ENCODE results near the gene ATG16L2.
"Not testable (repeated sequence)": the region's sequence is repeated elsewhere in the genome, so short reads cannot be mapped to it uniquely, and the experiment has no call there.

Gene ATG16L2

DNA sequence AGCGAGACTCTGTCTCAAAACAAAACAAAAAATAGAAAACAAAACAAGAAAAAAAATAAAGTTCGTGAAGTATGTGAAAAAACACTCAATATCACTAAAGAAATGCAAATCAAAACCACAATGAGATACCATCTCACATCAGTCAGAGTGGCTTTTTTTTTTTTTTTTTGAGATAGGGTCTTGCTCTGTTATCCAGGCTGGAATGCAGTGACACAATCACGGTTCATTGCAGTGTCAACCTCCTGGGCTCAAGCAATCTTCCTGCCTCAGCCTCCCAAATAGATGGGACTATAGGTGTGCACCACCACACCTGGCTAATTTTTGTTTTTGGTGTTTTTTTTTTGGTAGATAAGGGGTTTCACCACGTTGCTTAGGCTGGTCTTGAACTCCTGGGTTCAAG lies 37.5 kb downstream of the ATG16L2 start:
- Histone ChIP-seq H3K27ac (ENCODE audit: low read length, poor library complexity, severe bottlenecking) (no peak overlapping the region), H3K79me1 (replicated peaks; ENCODE audit: low read length, poor library complexity, severe bottlenecking) (peaks cover 10% of the 10 kb centered on the region), H3K9ac (ENCODE audit: low read length) (no peak overlapping the region), H2BK5ac (ENCODE audit: low read depth, low read length, poor library complexity, severe bottlenecking) (no peak overlapping the region), H2BK12ac (ENCODE audit: low read length in 2 of 2) (no peak overlapping the region), H3K27me3 (ENCODE audit: control insufficient read depth in 1 of 2, insufficient read depth in 1 of 2, low read length in 2 of 2) (no peaks in the 10 kb centered on the region), H3K4ac (ENCODE audit: low read depth in 1 of 2, low read length in 2 of 2) (no peak overlapping the region), H3K18ac (ENCODE audit: low read depth in 1 of 2, low read length in 2 of 2) (no peak overlapping the region), H4K8ac (ENCODE audit: low read length) (no peak overlapping the region), H2BK15ac (ENCODE audit: low read depth, poor library complexity, severe bottlenecking) (no peak overlapping the region), H3K9me3 (ENCODE audit: control insufficient read depth, low read length) (no peaks in the 10 kb centered on the region), H3K4me2 (ENCODE audit: low read length, poor library complexity, severe bottlenecking) (no peak overlapping the region), H3K4me1 (ENCODE audit: control insufficient read depth, insufficient read depth, low read depth, low read length) (no peaks in the 10 kb centered on the region), H2AK5ac (ENCODE audit: low read length, severe bottlenecking) (no peak overlapping the region), H3K4me3 (ENCODE audit: insufficient read depth in 1 of 2, low read depth in 1 of 2, low read length in 2 of 2) (no peak overlapping the region), H3K36me3 (ENCODE audit: control insufficient read depth in 1 of 2, insufficient read depth in 2 of 2, low read depth in 1 of 2, low read length in 2 of 2) (peaks cover 0 to 6% of the 10 kb centered on the region in 2 experiments), H2BK120ac (ENCODE audit: low read depth, low read length) (no peak overlapping the region), H2AFZ (ENCODE audit: low read depth, low read length) (no peak overlapping the region), H3K23ac (ENCODE audit: low read length in 2 of 2) (no peak overlapping the region), H4K91ac (ENCODE audit: low read length) (no peak overlapping the region), H3K14ac (ENCODE audit: low read length in 2 of 2) (no peak overlapping the region)
- DNase-seq, result no peak
- WGBS, result 79% methylated on average over 2 of the region's 4 CpGs

DNA sequence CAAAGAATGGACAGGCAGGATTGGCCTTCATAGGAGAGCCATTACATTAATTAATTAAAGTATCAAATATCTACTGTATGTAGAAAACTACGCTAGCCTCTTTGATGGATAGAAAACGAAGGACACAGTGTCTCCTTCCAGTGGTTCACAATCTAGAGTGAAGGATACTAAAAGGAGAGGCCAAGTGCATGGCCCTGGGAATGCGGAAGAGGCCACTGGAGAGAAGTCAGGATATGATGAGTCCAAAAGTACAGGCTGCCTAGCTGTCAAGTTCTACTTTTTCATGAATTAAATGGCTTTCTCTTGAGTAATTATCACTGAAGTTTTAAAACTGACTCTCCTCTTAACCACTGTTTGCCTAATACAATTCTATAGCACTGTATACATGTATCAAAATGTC lies 41.9 kb downstream of the ATG16L2 start:
- H4K91ac ChIP-seq (ENCODE audit: low read length), result no peak overlapping the region
- H3K27me3 ChIP-seq (ENCODE audit: control insufficient read depth in 1 of 2, insufficient read depth in 1 of 2, low read length in 2 of 2), result no peaks in the 10 kb centered on the region
- no peak overlapping the region for H2BK15ac ChIP-seq (ENCODE audit: low read depth, poor library complexity, severe bottlenecking)
- no peak overlapping the region for H3K4me2 ChIP-seq (ENCODE audit: low read length, poor library complexity, severe bottlenecking)
- H3K79me1 ChIP-seq (replicated peaks; ENCODE audit: low read length, poor library complexity, severe bottlenecking), result peaks cover 9% of the 10 kb centered on the region
- H3K9me3 ChIP-seq (ENCODE audit: control insufficient read depth, low read length), result no peaks in the 10 kb centered on the region
- H3K4me3 ChIP-seq (ENCODE audit: insufficient read depth in 1 of 2, low read depth in 1 of 2, low read length in 2 of 2), result no peak overlapping the region
- no peak overlapping the region for H4K8ac ChIP-seq (ENCODE audit: low read length)
- H3K27ac ChIP-seq (ENCODE audit: low read length, poor library complexity, severe bottlenecking), result no peak overlapping the region
- no peak overlapping the region for H2BK12ac ChIP-seq (ENCODE audit: low read length in 2 of 2)
- H3K9ac ChIP-seq (ENCODE audit: low read length), result peak overlapping the region; percentile 54
- H3K18ac ChIP-seq (ENCODE audit: low read depth in 1 of 2, low read length in 2 of 2), result no peak overlapping the region
- no peaks in the 10 kb centered on the region for H3K4me1 ChIP-seq (ENCODE audit: control insufficient read depth, insufficient read depth, low read depth, low read length)
- peaks cover 0 to 3% of the 10 kb centered on the region in 2 experiments for H3K36me3 ChIP-seq (ENCODE audit: control insufficient read depth in 1 of 2, insufficient read depth in 2 of 2, low read depth in 1 of 2, low read length in 2 of 2)
- no peak overlapping the region for H2BK120ac ChIP-seq (ENCODE audit: low read depth, low read length)
- H3K23ac ChIP-seq (ENCODE audit: low read length in 2 of 2), result no peak overlapping the region
- no peak overlapping the region for H2BK5ac ChIP-seq (ENCODE audit: low read depth, low read length, poor library complexity, severe bottlenecking)
- no peak overlapping the region for H3K14ac ChIP-seq (ENCODE audit: low read length in 2 of 2)
- WGBS, result 87% methylated on average over 3 of the region's 3 CpGs
- no peak for DNase-seq
- no peak overlapping the region for H2AK5ac ChIP-seq (ENCODE audit: low read length, severe bottlenecking)
- H2AFZ ChIP-seq (ENCODE audit: low read depth, low read length), result no peak overlapping the region
- no peak overlapping the region for H3K4ac ChIP-seq (ENCODE audit: low read depth in 1 of 2, low read length in 2 of 2)

DNA sequence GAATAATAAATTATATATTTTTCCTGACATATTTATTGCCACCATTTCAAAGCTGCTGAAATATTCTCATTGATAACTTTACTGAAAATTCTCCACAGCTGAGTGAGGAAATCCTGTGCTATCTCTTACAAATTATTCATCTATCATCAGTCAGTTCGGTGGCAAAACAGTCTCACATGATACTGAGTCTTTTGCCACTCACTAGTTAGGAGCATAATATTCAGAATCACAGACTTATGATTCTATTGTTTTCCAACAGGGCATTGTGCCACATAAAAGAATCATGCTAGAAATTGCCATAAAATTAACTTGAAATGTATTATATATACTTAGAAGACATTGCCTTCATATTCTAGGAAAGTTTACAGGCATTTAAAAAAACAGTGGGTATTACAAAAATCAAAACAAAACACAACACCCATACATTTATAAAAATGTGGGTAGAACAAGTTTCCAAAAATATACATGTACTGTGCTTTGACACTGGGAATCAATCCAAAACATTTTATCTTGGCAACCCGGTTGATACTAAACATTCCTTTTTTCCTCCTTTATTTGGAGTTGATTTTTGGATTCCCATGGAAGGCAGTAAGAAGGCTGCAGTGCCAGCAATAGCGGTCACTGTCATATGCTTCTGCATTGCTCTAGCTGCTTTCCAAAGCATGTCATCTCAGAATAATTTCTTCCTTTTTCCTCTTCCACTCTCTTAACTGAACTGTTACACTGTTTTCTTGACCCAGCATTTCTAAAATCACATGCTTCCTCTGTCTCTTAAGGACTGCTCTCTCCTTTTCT lies 42.5 kb downstream of the ATG16L2 start:
- Histone ChIP-seq H3K4me1 (ENCODE audit: control insufficient read depth, insufficient read depth, low read depth, low read length) (no peaks in the 10 kb centered on the region), H2BK12ac (ENCODE audit: low read length in 2 of 2) (no peak overlapping the region), H3K4me3 (ENCODE audit: insufficient read depth in 1 of 2, low read depth in 1 of 2, low read length in 2 of 2) (no peak overlapping the region), H2AFZ (ENCODE audit: low read depth, low read length) (no peak overlapping the region), H3K4ac (ENCODE audit: low read depth in 1 of 2, low read length in 2 of 2) (no peak overlapping the region), H3K79me1 (replicated peaks; ENCODE audit: low read length, poor library complexity, severe bottlenecking) (peaks cover 9% of the 10 kb centered on the region), H3K27me3 (ENCODE audit: control insufficient read depth in 1 of 2, insufficient read depth in 1 of 2, low read length in 2 of 2) (no peaks in the 10 kb centered on the region), H3K36me3 (ENCODE audit: control insufficient read depth in 1 of 2, insufficient read depth in 2 of 2, low read depth in 1 of 2, low read length in 2 of 2) (peaks cover 0 to 3% of the 10 kb centered on the region in 2 experiments), H2BK120ac (ENCODE audit: low read depth, low read length) (no peak overlapping the region), H3K14ac (ENCODE audit: low read length in 2 of 2) (no peak overlapping the region), H4K8ac (ENCODE audit: low read length) (no peak overlapping the region), H3K23ac (ENCODE audit: low read length in 2 of 2) (no peak overlapping the region), H3K9ac (ENCODE audit: low read length) (peak overlapping the region; percentile 54), H3K9me3 (ENCODE audit: control insufficient read depth, low read length) (no peaks in the 10 kb centered on the region), H3K27ac (ENCODE audit: low read length, poor library complexity, severe bottlenecking) (no peak overlapping the region), H2AK5ac (ENCODE audit: low read length, severe bottlenecking) (no peak overlapping the region), H2BK15ac (ENCODE audit: low read depth, poor library complexity, severe bottlenecking) (no peak overlapping the region), H3K18ac (ENCODE audit: low read depth in 1 of 2, low read length in 2 of 2) (no peak overlapping the region), H4K91ac (ENCODE audit: low read length) (no peak overlapping the region), H3K4me2 (ENCODE audit: low read length, poor library complexity, severe bottlenecking) (no peak overlapping the region), H2BK5ac (ENCODE audit: low read depth, low read length, poor library complexity, severe bottlenecking) (no peak overlapping the region)
- no peak for DNase-seq
- WGBS, result 63% methylated on average over 3 of the region's 3 CpGs

DNA sequence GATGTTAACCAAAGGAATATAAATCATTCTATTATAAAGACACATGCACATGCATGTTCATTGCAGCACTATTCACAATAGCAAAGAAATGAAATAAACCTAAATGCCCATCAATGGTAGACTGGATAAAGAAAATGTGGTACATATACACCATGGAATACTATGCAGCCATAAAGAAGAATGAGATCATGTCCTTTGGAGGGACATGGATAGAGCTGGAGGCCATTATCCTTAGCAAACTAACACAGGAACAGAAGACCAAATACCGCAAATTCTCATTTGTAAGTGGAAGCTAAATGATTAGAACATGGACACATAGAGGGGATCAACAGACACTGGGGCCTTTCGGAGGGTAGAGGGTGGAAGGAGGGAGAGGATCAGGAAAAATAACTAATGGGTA lies 44.1 kb downstream of the ATG16L2 start:
- H3K18ac ChIP-seq (ENCODE audit: low read depth in 1 of 2, low read length in 2 of 2); H3K4me2 ChIP-seq (ENCODE audit: low read length, poor library complexity, severe bottlenecking); H3K27ac ChIP-seq (ENCODE audit: low read length, poor library complexity, severe bottlenecking); H2BK15ac ChIP-seq (ENCODE audit: low read depth, poor library complexity, severe bottlenecking); H3K9me3 ChIP-seq (ENCODE audit: control insufficient read depth, low read length); H2AFZ ChIP-seq (ENCODE audit: low read depth, low read length); H3K36me3 ChIP-seq (ENCODE audit: control insufficient read depth in 1 of 2, insufficient read depth in 2 of 2, low read depth in 1 of 2, low read length in 2 of 2); H3K4me1 ChIP-seq (ENCODE audit: control insufficient read depth, insufficient read depth, low read depth, low read length); H4K8ac ChIP-seq (ENCODE audit: low read length); H2BK12ac ChIP-seq (ENCODE audit: low read length in 2 of 2); H2BK5ac ChIP-seq (ENCODE audit: low read depth, low read length, poor library complexity, severe bottlenecking); H3K9ac ChIP-seq (ENCODE audit: low read length); H3K79me1 ChIP-seq (replicated peaks; ENCODE audit: low read length, poor library complexity, severe bottlenecking); H2BK120ac ChIP-seq (ENCODE audit: low read depth, low read length); H4K91ac ChIP-seq (ENCODE audit: low read length); DNase-seq; H3K27me3 ChIP-seq (ENCODE audit: control insufficient read depth in 1 of 2, insufficient read depth in 1 of 2, low read length in 2 of 2); H3K4me3 ChIP-seq (ENCODE audit: insufficient read depth in 1 of 2, low read depth in 1 of 2, low read length in 2 of 2); H2AK5ac ChIP-seq (ENCODE audit: low read length, severe bottlenecking); H3K23ac ChIP-seq (ENCODE audit: low read length in 2 of 2); H3K4ac ChIP-seq (ENCODE audit: low read depth in 1 of 2, low read length in 2 of 2); H3K14ac ChIP-seq (ENCODE audit: low read length in 2 of 2): not testable (repeated sequence)
- 100% methylated on average over 1 of the region's 2 CpGs for WGBS

All from mesenchymal stem cell (in vitro differentiated cells and primary cell).